GM12874 (cell line): ENCODE results near the gene CDK17.

Source experiments
- TF ChIP-seq, protein P1 (sequence below): IDR thresholded peaks from 2 replicates; pipeline ENCODE4 v1.5.1; 2011; ENCODE audit warnings: low read depth, mild to moderate bottlenecking, control low read depth, low read length, moderate library complexity; ENCODE audit not compliant: insufficient read depth

The CDK17 gene

DNA sequence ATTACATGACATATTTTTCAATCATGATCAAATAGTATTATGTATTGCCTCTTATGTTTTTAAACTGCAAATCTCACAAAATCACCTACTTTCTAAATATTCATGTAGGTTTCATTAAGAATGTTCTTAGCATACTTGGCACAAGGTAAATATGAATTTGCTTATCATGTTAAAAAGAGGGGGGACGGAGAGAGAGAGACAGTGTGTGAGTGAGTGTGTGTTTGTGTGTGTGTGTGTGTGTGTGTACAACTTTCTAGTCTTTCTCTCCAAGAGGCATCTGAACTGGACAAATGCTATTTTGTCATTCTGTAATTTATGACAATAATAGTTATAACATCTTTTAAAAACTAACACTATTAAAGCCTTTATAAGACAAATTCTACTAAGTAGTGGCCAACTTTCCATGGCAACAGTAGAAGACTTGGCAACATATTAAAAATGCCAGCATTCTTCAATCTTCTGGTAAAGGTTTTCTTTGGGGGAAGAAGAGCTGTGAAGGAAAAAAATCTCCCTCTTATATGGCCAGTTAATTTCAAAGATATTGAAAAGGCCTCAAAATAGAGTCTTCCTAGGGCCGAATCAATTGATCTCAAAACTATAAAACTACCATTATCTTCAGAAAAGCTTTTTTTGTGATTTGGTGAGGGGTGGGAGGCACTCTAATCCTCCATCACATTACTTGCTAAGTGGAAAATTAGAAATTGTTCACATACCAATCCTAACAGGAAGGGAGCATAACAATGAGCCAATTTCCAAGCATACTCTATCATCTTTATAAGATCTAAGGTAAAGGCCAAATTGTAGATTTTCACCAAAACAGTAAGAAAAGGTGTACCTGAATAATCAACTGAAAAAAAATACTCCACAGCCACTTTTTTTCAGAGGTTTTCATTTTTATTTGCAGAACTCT is 28.2 kb downstream of the CDK17 start:
- TF ChIP-seq, protein P1, sequence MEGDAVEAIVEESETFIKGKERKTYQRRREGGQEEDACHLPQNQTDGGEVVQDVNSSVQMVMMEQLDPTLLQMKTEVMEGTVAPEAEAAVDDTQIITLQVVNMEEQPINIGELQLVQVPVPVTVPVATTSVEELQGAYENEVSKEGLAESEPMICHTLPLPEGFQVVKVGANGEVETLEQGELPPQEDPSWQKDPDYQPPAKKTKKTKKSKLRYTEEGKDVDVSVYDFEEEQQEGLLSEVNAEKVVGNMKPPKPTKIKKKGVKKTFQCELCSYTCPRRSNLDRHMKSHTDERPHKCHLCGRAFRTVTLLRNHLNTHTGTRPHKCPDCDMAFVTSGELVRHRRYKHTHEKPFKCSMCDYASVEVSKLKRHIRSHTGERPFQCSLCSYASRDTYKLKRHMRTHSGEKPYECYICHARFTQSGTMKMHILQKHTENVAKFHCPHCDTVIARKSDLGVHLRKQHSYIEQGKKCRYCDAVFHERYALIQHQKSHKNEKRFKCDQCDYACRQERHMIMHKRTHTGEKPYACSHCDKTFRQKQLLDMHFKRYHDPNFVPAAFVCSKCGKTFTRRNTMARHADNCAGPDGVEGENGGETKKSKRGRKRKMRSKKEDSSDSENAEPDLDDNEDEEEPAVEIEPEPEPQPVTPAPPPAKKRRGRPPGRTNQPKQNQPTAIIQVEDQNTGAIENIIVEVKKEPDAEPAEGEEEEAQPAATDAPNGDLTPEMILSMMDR = no peak

DNA sequence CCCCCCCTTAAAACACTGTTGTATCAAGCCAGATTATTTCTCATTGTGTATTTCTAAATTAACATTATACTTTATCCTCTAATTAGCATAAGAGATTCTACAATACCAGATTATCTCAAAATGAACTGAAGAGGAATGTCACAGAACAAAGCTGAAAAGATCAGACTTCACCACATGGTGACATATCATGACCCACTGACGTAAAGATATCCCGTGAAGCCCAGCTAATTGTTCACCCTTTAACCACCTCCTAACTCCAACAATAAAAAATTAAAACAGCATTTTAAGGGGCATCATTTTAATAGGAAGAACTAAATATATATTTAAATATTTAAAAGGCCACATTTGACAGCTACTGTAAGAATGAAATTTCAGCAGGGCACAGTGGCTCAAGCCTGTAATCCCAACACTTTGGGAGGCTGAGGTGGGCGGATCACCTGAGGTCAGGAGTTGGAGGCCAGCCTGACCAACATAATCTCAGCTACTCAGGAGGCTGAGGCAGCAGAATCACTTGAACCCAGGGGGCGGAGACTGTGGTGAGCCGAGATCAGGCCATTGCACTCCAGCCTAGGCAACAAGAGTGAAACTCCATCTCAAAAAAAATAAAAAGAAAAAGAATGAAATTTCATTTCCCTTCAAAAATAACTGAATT is 29.0 kb downstream of the CDK17 start:
- TF ChIP-seq, protein P1 = no peak

- TF ChIP-seq, protein P1 = no peak
These were observed 31.6 kb downstream of the CDK17 start for GRCh38 chr12:96368687-96369086.

GRCh38 chr12:96368233-96368632 is 32.0 kb downstream of the CDK17 start:
- TF ChIP-seq, protein P1 = no peak

- TF ChIP-seq, protein P1 = no peak
These were observed 33.9 kb downstream of the CDK17 start for GRCh38 chr12:96366381-96366654.

DNA sequence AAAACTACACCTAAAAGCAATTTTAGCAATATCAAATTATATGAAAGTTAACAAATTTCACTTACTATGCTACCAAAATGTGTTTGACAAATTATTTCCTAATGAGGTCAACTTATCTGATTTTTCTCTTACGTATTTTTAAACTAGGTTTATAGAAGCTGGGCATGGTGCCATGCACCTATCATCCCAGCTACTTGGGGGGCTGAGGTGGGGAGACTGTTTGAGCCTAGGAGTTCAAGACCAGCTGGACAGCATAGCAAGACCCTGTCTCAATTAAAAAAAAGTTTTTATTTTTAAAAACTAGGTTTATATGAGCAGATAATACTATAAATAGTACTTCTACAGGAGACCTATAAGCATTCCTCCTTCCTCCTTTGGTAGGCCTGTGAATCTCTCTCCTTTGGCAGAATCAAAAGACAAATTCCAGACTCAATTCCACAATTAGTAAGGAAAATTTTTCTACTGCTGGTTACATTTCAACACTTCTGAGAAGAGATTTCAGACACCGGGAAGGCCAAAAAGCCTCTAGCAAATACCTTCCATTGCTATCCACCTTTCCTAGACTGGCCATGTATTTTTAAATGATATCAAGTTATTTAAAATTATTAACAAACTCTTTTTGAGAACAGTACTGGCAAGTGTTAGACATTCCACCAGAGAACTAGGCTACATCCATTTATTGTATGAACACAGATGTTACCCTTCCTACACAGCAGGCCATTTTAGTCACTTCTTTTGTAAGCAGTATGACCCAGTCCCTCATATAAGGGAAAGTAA is 34.4 kb downstream of the CDK17 start:
- TF ChIP-seq, protein P1 = no peak

DNA sequence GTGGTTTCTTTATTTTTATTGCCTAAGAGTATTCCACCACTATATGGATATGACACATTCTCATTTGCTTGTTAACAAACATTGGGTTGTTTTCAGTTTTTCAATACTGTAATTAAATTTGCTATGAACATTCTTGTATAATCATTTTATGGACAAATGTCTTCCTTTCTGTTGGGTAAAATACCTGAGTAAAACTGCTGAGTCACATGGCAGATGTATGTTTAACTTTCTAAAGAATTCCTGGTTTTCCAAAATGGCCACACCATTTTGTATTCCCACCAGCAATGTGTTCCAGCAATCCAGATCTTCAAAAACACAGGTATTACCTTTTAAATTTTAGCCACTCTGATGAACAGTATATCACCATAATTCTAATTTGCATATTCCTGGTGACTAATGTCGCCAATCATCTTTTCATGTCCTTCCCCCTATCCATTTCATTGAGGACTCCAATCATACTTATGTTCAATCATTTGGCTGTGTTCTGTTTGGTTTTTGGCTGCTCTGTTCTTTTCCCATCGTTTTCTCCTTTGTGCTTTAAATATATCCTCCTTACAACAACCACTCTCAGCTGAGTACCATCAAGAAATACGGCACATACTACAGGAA is 36.0 kb downstream of the CDK17 start:
- TF ChIP-seq, protein P1 = no peak
